AG04450 (cell line): Measurements from ENCODE around the gene DIAPH3. TPM values are rescaled to one million over a fixed set of nuclear protein-coding genes. Genes with fewer than 3 reads are reported as not detected.

ENCODE experiments used
- CTCF ChIA-PET: fragments of 300-600, 350-600 bp; formaldehyde crosslinking; extraction: SDS; loops from one replicate; lab custom pipeline; 2022; ENCODE audit warnings: antibody characterized with exemption, inconsistent platforms; lab: Charles Lee
- POLR2A ChIA-PET: fragments of 350-600 bp; formaldehyde crosslinking; extraction: SDS; loops from one replicate; lab custom pipeline; 2021; ENCODE audit warnings: antibody characterized with exemption, inconsistent platforms; lab: Yijun Ruan, JAX
- DNase-seq: peaks from one replicate; pipeline ENCODE4 v3.0.0-alpha.2; 2011; ENCODE audit warnings: low read depth, low spot score
- H3K27ac ChIP-seq: one replicate; pipeline ENCODE4 v1.5.1; 2012; ENCODE audit warnings: low read depth, low read length, control low read depth
- H3K27me3 ChIP-seq: one replicate; pipeline ENCODE4 v1.6.0; 2012; ENCODE audit warnings: low read length; ENCODE audit not compliant: control insufficient read depth, insufficient read depth
- H3K4me3 ChIP-seq: 2 replicates; pipeline ENCODE4 v1.5.1; 2011; ENCODE audit warnings: mild to moderate bottlenecking, low read depth, low read length, control low read depth
- H3K9me3 ChIP-seq: 2 replicates; pipeline ENCODE4 v1.5.1; 2012; ENCODE audit warnings: low read length; ENCODE audit not compliant: control insufficient read depth, insufficient read depth
- CTCF ChIP-seq: IDR thresholded peaks from 2 replicates; pipeline ENCODE4 v1.5.1; 2011; ENCODE audit warnings: low read depth, low read length, control low read depth, inconsistent platforms
- polyA plus RNA-seq: library from polyadenylated mRNA; depleted of rRNA; stranded (reverse); fragments of >200 nt; gene quantifications from 2 replicates; pipeline ENCODE4 v1.2.3, GENCODE V29; 2011

DIAPH3 gene
- polyA plus RNA-seq, 1 experiment: 11.7 TPM

GRCh38 chr13:59664586-59664985 lies 499.1 kb downstream of the DIAPH3 start:
- no peak overlapping the region for H3K27ac ChIP-seq
- no peaks in the 10 kb centered on the region for H3K9me3 ChIP-seq
- no peak for DNase-seq
- ChIA-PET CTCF (interaction anchor here (1.0 kb wide), 1 partner anchor 273 kb away, joined by 3 read pairs; no protein-coding TSS in a partner anchor), POLR2A (no interaction called here)
- no peaks in the 10 kb centered on the region for H3K27me3 ChIP-seq
- H3K4me3 ChIP-seq: no peak overlapping the region
- TF ChIP-seq CTCF: no peak

GRCh38 chr13:59663707-59664106 lies 500.0 kb downstream of the DIAPH3 start:
- no peak overlapping the region for H3K27ac ChIP-seq
- no peaks in the 10 kb centered on the region for H3K27me3 ChIP-seq
- no peak for TF ChIP-seq CTCF
- H3K9me3 ChIP-seq: no peaks in the 10 kb centered on the region
- DNase-seq: no peak
- CTCF ChIA-PET: interaction anchor here (0.9 to 2.6 kb wide), 2 partner anchors 15 to 346 kb away, joined by 3 to 16 read pairs; no protein-coding TSS in a partner anchor
- H3K4me3 ChIP-seq: no peak overlapping the region
- POLR2A ChIA-PET: no interaction called here

GRCh38 chr13:59660582-59660981 lies 503.1 kb downstream of the DIAPH3 start:
- Histone ChIP-seq H3K27ac (no peak overlapping the region), H3K27me3 (no peaks in the 10 kb centered on the region), H3K4me3 (no peak overlapping the region), H3K9me3 (no peaks in the 10 kb centered on the region)
- no peak for TF ChIP-seq CTCF
- no peak for DNase-seq
- ChIA-PET POLR2A (no interaction called here), CTCF (interaction anchor here (1.0 kb wide), 1 partner anchor 18 kb away, joined by 3 read pairs; no protein-coding TSS in a partner anchor)

- no peaks in the 10 kb centered on the region for H3K9me3 ChIP-seq
- DNase-seq: no peak
- ChIA-PET CTCF (interaction anchor here (1.0 kb wide), 1 partner anchor 19 kb away, joined by 3 read pairs; no protein-coding TSS in a partner anchor), POLR2A (no interaction called here)
- no peaks in the 10 kb centered on the region for H3K27me3 ChIP-seq
- no peak overlapping the region for H3K27ac ChIP-seq
- H3K4me3 ChIP-seq: no peak overlapping the region
- no peak for TF ChIP-seq CTCF
Measured at GRCh38 chr13:59659981-59660380, 503.7 kb downstream of the DIAPH3 start.

- POLR2A ChIA-PET: no interaction called here
- no peaks in the 10 kb centered on the region for H3K9me3 ChIP-seq
- no peak for TF ChIP-seq CTCF
- no peak overlapping the region for H3K27ac ChIP-seq
- H3K4me3 ChIP-seq: no peak overlapping the region
- no peak for DNase-seq
- CTCF ChIA-PET: interaction anchor here (1.7 kb wide), 1 partner anchor 20 kb away, joined by 5 read pairs; no protein-coding TSS in a partner anchor
- no peaks in the 10 kb centered on the region for H3K27me3 ChIP-seq
Measured at GRCh38 chr13:59658738-59659330, 504.9 kb downstream of the DIAPH3 start.
